Stimulated activated CD4-positive, alpha-beta T cell treated with anti-CD3 and anti-CD28 coated beads, Interleukin-12 subunit alpha, Interleukin-12 subunit beta, amount 100 ng/mL, for 4 hours (primary cell): ENCODE measurements around the gene RRP7A.
"Not testable (repeated sequence)": the region's sequence is repeated elsewhere in the genome, so short reads cannot be mapped to it uniquely, and the experiment has no call there.

ENCODE experiments used
- DNase-seq: peaks from one replicate; pipeline ENCODE4 v3.0.0-alpha.2; 2020

The RRP7A gene

DNA sequence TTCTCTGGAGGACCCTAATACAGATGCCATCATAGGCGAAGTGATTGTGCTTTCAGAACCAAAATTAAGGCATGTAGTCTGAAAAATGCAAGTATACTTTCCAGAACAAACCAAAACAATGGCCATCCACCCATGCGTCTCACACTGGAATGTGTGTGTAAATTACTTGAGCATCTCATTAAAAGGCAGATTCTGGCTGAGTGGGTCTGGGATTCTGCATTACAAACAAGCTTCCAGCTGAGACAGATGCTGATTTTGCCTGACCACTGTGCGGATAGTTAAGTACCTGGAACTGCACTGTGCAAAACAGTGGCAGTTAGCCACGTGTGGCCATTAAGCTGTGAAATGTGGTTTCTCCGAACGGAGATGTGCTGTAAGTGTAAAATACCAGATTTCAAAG is 26.2 kb downstream of the RRP7A start:
- no peak for DNase-seq

DNA sequence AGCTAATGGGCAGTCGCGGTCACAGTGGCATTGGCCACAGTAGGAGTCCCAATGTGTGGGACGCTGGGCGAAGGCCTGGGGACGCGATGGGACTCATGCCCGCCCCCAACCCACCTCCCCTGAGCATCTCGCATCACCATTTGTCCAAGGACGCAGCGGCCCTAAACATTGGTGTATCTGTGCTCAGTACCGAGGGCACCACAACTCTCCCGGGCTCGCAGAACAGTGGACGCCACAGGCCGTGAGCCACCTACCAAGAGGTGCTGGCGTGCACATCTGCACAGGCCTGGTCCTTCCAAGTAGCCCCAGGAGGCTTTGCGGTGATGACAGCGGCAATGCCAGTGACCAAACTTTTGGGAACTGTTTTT is 27.3 kb downstream of the RRP7A start:
- no peak for DNase-seq

DNA sequence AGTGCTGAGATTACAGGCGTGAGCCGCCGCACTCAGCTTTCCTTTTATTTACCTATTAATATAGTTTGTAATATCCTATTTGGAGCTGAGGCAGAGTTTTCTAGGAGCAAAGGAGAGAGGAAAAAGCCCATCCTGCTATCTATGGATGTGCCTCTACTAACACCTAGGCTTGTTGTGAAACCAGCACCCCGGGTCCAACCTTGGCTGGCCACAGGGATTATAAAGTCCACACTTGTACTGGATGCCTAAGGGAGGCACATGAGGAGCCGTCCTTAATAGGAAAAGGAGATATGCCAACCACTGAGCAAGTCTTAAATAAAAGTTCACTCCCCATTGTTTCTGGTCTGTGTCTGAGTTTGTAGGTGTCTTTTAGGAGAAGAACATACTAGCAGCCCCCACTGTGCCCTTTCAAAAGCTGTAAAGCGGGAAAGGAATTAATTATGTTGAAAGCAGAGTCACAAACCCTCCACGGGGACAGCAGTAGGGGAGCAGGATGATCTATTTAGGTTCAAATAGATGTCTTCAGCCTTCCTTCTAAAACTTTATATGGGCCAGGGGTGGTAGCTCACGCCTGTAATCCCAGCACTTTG is 29.3 kb downstream of the RRP7A start:
- DNase-seq: no peak

DNA sequence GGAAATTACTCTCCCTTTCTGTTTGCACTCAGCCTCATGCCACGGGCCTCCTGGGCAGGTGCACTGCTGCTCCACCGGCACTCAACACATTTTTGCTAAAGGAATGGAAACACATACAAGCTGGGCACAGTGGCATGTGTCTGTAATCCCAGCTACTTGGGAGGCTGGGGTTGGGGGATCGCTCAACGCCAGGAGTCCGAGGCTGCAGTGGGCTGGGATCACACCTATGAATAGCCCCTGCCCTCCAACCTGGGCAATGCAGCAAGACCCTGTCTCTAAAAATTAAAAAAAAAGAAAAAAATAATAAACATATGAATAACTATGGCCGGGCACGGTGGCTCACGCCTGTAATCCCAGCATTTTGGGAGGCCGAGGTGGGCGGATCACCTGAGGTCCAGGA is 30.6 kb downstream of the RRP7A start:
- DNase-seq: no peak

DNA sequence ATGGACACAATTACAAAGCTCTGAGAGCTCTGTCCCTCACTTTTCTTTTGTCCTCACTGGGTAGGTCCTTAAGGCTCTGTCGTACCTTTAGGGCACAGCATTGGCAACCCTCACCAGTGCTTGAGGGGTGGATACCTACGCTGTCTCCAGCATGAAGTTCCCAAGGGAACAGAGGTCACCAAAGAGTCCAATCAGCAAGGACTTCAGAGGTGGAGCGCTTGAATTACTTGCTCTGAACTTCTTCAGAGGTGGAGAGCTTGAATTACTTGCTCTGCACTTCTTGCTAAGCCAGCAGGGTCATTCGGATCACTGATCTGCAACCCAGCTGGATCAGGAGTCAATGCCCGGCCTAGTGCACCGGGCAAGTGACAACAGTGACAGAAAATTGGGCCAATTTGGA is 35.1 kb downstream of the RRP7A start:
- DNase-seq: no peak

DNA sequence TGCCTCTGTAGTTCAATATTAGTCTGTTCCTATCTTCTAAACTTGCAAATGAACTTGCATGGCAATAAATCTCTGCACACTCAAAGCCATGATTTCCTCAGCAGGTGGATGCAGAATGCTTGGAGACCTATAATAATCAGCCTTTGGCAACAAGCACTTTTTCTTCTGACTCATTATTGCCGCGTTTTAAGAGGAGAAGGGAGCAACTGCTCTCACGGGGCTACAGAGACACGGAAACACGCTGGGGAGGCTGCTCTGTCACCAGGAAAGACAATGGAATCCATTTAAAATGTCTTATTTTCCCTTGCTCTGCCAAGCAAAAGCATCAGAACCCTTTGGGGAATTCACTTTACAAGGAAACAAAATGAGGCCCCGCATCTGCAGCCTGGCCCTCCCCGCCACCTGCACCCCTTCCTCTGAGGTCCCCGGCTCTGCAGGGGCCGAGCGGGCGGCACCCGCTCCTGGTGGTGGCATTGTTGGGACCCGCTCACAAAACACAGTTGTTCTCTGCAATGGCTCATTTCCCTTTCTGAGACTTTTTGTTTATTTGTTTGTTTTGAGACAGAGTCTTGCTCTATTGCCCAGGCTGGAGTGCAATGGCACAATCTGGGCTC is 35.9 kb downstream of the RRP7A start:
- not testable (repeated sequence) for DNase-seq

DNA sequence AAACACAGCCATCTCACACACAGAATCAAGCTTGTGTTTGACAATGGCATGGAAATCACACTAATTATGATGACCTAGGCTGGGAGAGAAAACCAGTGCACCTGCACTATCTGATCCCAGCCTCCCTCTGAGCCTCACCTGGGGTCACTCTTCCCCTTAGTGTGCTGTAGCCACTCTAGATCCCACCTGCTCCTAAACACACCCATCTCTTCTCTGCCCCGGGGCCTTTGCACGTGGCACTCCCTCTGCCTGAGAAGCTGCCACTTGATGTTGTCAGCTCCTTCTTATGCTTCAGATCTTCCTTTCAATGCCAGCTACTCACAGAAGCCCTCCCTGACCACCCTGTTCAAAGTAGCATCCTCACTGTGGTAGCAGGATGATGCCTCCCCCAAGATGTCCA is 44.5 kb downstream of the RRP7A start:
- DNase-seq: no peak

DNA sequence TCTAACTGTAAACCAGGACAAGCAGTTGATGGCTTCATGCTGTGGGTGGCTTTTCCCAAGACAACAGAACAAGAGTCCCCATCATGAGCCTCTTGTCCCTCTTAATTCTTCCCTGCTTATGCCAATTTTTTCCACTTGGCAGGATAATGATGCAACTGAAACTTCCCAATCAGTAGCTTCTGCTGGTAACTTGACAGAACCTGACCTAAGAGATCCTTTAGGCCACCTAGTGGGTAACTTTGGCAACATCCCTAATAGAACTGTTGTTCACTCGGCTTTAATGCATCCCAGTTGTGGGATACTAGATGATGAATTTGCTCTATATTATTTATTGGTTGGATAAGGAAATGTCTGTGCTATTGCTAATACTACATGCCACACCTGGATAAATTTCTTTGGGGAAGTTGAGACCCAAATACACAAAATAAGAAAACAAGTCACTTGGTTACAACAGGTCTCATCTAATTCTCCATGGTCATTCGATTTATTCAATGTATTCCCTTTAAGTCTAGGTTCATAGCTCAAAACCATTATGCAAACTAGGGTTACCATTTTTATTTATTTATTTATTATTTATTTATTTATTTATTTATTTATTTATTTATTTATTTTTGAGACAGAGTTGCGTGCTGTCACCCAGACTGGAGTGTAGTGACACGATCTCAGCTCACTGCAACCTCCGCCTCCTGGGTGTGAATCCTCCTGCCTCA is 46.0 kb downstream of the RRP7A start:
- no peak for DNase-seq

DNA sequence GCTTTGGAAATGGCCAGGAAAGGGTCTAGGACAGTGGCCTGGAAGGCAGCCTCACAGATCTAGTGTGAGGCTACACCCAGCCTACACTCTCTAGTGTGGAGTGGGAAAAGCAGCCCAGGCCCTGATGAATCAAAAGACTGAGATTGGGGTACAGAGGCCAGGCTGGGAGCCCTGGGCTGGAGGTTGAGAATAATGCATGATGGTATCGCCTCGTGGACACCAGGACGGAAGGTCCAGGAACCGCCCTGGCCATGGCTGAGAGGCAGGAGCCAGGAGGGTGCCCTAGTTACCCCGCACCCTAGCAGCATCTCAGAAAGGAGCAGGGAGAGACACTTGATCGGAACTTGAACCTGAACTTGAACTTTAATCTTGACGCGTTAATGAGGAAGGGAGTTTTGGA is 46.9 kb downstream of the RRP7A start:
- DNase-seq: no peak

DNA sequence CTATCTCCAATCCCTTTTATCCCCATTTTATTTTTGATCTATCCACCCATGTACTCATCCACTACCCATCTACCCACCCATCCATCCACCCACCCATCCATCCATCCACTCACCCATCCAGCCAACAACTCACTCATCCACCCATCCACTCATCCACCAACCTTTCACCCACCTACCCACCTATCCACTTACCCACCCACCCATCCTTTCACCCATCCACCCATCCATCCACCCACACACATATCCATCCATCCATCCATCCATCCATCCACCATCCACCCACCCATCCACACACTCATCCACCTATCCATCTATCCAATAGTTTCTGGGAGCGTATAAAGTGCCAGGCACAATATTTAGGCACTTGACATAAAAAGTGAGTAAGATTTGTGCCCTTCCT is 48.2 kb downstream of the RRP7A start:
- DNase-seq: no peak

DNA sequence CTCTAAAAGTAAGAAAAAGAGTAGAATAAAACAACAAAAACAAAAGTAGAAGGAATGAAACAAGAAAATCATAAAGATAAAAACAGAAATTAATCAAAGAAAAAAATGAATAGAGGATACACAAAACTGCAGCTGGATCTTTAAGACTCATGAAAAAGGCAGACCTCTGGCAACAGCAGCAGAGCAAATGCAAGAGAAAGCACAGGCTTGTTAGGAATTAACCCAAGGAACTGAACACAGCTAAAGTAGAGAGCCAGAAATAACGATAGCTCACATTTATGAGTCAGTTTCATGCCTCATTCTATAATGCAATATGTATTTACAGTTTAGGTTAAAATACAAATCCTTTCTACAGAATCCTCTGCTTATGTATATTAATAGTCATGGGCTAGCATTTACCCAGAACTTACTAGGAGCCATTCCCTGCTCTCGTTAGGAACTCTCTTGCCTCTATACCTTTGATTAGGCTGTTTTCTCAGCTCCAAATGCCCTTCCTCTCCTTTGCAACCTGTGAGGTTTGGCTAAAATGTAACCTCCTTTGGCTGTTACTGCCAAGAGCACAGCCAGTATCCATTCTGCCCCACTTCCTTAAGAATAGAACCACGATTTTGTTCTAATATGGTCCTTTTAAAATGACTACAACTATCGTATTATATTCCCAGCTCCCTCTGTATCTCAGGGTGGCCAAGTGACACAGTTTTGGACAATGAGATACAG is 49.1 kb downstream of the RRP7A start:
- DNase-seq: no peak

DNA sequence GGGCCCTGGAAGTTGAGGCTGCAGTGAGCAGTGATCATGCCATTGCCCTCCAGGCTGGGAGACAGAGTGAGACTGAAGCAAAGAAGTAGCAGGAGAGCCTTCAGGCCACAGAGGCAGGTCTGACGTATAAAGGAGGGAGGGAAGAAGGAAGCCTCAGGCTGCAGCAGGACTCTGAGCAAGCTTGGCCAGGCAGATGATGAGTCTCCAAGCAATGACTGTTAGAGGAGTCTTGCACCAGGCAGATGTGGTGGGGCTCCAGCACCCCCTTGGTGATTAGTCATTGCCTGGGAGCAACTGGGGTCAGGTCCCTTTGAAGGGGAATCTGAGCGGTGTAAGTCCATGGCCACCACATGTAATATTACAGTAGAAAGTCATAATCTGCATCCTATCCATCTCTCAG is 50.8 kb downstream of the RRP7A start:
- DNase-seq: no peak

DNA sequence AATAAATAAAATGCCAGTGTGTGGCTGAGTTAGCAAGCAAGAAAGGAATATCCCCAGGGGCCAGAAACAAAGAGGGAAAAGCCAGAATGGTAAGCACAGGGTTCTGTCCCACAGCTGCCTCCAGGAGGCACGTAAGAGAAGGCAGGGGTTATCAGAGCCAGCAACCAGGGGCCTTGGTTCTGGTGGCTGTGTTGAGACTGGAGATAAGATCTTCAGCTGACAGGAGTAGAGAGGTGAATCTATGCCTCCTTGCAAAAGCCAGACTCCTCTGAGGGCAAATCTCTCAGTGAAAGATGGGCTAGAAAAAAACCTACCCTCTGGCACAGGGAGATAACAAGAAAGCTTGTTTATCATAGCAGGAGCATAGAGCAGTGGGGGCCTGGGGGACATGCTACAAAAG is 57.6 kb downstream of the RRP7A start:
- no peak for DNase-seq

DNA sequence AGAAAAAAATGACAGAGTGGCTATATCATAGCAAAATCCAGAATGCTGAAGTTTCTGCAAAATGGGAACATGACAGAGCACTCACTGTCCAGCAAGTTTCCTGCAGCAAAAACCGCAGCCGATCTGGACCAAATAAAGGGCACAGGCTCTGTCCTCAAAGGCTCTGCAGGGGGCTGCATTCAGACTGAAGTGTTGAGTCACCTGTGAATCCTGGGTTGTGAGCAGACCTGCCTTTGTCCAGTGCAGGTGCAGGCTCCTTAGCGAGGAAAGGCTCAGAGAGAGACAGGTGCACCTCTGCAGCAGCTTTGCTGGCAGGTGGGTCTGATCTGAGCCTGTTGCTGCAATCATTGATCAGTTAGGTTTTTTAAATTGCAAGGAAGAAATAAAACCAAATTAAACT is 58.1 kb downstream of the RRP7A start:
- DNase-seq: no peak
